Muscle of leg (tissue), 11 donors: ENCODE measurements around the gene ESRRA. TPM values are rescaled to one million over a fixed set of nuclear protein-coding genes. Genes with fewer than 3 reads are reported as not detected.

Experiments
- DNase-seq: peaks from one replicate; pipeline ENCODE4 v3.0.0; 2013
- H3K27ac ChIP-seq: one replicate; pipeline ENCODE4 v1.5.1; 2013; ENCODE audit warnings: mild to moderate bottlenecking, low read length, control low read depth
- H3K27me3 ChIP-seq: one replicate; pipeline ENCODE4 v1.6.1; 2013; ENCODE audit warnings: low read length; ENCODE audit not compliant: control insufficient read depth, insufficient read depth
- H3K36me3 ChIP-seq: one replicate; pipeline ENCODE4 v1.6.1; 2013; ENCODE audit warnings: low read length; ENCODE audit not compliant: control insufficient read depth, insufficient read depth
- H3K4me1 ChIP-seq: one replicate; pipeline ENCODE4 v1.6.1; 2013; ENCODE audit warnings: low read length; ENCODE audit not compliant: control insufficient read depth, insufficient read depth
- H3K4me3 ChIP-seq: one replicate; pipeline ENCODE4 v1.5.1; 2013; ENCODE audit warnings: low read length, control low read depth
- H3K9me3 ChIP-seq: replicated peaks from 2 replicates; pipeline ENCODE4 v1.6.1; 2013; ENCODE audit warnings: low read depth, low read length; ENCODE audit not compliant: control insufficient read depth
- WGBS: methylation state at CpG from one replicate; pipeline ENCODE4 v1.1.5; 2013; ENCODE audit warnings: missing lambda C conversion rate; ENCODE audit not compliant: insufficient coverage; 5-methylcytosine and 5-hydroxymethylcytosine counted together
- polyA plus RNA-seq, 8 donors: library from polyadenylated mRNA; unstranded; fragments of 120-200 nt; gene quantifications; one replicate each; pipeline versions ENCODE4 v1.2.1 to v1.2.3, GENCODE V29; 2013; ENCODE audit warnings: inconsistent platforms in 1 of 8, low replicate concordance in 1 of 8; ENCODE audit not compliant: insufficient read length in 8 of 8, insufficient read depth in 1 of 8
- total RNA-seq: library from RNA; stranded (reverse); fragments of 120-200 nt; gene quantifications from one replicate; pipeline ENCODE4 v1.2.4, GENCODE V29; 2013

ESRRA gene
- total and polyA plus RNA-seq, 9 donors, result 26.1 to 35.9 (median 30.1) TPM

DNA sequence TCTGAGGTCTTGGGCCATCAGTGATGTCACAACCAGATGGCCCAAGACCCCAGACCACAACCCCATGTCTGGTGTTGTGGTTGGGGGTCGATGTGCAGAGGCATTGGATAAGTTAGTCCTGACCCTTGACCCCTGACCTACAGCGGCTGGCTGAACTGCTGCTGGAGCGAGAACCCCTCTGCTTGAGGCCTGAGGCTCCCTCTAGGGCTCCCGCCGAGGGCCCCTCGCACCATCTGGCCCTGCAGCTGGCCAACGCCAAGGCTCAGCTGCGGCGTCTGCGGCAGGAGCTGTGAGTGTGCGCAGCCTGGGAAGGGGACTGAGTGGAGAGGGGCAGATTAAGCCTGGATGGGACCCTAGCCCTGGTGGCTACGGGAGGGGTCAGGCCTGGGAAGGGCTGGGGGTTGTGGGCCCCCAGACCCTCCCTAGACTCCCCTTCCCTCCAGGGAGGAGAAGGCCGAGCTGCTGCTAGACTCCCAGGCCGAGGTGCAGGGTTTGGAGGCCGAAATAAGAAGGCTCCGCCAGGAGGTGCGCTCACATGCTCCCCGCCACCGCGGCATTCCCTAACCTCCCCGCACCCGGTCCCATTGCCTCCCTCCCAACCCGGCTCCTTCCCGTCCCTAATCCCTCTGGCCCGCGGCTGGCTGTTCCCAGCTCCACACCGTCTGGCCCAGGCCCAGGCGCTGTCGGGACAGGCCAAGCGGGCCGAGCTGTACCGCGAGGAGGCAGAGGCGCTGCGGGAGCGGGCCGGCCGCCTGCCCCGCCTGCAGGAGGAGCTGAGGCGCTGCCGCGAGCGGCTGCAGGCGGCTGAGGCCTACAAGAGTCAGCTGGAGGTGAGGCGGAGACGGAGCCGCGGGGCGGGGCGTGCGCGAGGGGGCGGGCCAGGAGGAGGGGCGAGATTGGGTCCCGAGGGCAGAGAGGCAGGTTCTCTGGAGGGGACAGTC, 36.8 kb downstream of the ESRRA start:
- Histone ChIP-seq H3K4me3 (peak overlapping the region; percentile 36), H3K4me1 (peaks cover 36% of the 10 kb centered on the region), H3K9me3 (no peaks in the 10 kb centered on the region), H3K36me3 (no peaks in the 10 kb centered on the region), H3K27ac (peak overlapping the region; percentile 87), H3K27me3 (peaks cover 10% of the 10 kb centered on the region)
- peak; percentile 85 for DNase-seq
- 3% methylated on average over 48 of the region's 55 CpGs for WGBS

DNA sequence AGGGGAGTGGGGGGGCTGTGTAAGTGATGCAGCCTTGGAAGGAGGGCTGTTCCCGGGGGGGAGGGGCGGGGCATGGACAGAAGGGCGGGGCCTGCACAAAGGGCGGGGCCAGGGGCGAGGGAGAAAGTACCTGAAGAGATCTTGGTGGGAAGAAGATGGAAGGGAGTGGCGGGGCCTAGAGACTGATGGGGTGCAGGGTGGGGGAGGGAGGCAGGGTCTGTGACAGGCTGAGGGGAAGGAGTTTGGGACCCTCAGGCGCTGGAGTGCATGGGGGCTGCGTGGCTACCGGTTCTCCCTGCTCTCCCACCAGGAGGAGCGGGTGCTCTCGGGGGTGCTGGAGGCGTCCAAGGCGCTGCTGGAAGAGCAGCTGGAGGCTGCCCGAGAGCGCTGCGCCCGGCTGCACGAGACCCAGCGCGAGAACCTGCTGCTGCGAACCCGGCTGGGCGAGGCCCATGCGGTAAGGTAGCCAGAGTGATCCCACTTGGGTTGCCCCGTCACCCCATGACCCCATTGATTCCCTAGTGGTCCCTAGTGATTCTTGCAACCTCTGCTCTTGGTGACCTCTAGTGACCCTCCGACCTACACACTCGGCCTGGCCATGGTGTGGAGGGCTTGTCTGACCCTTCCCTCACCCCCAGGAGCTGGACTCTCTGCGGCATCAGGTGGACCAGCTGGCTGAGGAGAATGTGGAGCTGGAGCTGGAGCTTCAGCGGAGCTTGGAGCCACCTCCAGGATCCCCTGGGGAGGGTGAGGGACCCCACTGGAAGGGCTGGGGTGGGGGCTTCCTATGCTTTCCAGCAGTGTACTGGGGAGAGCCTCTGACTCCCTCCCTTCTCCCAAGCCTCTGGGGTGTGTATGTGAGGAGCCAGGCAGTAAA, 37.8 kb downstream of the ESRRA start:
- peaks cover 38% of the 10 kb centered on the region for H3K4me1 ChIP-seq
- H3K9me3 ChIP-seq, result no peaks in the 10 kb centered on the region
- no peak for DNase-seq
- H3K27ac ChIP-seq, result no peak overlapping the region
- H3K36me3 ChIP-seq, result no peaks in the 10 kb centered on the region
- H3K27me3 ChIP-seq, result peaks cover 10% of the 10 kb centered on the region
- H3K4me3 ChIP-seq, result no peak overlapping the region
- WGBS, result 40% methylated on average over 14 of the region's 29 CpGs

DNA sequence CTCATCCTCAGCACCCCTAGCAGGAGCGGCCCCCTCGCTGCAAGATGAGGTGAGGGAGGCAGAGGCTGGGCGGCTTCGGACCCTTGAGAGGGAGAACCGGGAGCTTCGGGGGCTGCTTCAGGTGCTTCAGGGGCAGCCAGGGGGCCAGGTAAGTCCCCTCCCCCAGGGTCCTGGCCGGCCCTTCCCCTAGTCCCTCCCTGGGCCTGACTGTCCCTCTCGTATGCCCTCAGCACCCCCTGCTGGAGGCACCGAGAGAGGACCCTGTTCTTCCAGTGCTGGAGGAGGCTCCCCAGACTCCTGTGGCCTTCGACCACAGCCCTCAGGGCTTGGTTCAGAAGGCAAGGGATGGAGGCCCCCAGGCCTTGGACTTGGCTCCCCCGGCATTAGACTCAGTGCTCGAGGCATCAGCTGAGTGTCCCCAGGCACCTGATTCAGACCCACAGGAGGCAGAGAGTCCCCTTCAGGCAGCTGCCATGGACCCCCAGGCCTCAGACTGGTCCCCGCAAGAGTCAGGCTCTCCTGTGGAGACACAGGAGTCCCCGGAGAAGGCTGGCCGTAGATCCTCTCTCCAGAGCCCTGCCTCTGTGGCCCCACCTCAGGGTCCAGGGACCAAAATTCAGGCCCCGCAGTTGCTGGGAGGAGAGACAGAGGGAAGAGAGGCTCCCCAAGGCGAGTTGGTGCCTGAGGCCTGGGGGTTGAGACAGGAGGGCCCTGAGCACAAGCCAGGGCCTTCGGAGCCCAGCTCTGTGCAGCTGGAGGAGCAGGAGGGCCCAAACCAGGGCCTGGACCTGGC, 38.6 kb downstream of the ESRRA start:
- Histone ChIP-seq H3K9me3 (no peaks in the 10 kb centered on the region), H3K4me1 (peaks cover 46% of the 10 kb centered on the region), H3K27ac (peak overlapping the region; percentile 15), H3K4me3 (no peak overlapping the region), H3K27me3 (peaks cover 10% of the 10 kb centered on the region), H3K36me3 (no peaks in the 10 kb centered on the region)
- DNase-seq, result no peak
- 70% methylated on average over 15 of the region's 18 CpGs for WGBS

DNA sequence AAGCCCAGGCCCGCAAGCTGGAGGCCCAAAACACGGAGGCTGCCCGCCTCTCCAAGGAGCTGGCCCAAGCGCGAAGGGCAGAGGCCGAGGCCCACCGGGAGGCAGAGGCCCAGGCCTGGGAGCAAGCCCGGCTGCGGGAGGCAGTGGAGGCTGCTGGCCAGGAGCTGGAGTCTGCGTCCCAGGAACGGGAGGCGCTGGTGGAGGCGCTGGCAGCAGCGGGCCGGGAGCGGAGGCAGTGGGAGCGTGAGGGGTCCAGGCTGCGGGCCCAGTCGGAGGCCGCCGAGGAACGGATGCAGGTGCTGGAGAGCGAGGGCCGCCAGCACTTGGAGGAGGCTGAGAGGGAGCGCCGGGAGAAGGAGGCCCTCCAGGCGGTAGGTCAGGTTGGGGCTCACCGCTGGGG, 39.5 kb downstream of the ESRRA start:
- DNase-seq, result peak; percentile 70
- WGBS, result 46% methylated on average over 28 of the region's 28 CpGs
- H3K9me3 ChIP-seq, result no peaks in the 10 kb centered on the region

DNA sequence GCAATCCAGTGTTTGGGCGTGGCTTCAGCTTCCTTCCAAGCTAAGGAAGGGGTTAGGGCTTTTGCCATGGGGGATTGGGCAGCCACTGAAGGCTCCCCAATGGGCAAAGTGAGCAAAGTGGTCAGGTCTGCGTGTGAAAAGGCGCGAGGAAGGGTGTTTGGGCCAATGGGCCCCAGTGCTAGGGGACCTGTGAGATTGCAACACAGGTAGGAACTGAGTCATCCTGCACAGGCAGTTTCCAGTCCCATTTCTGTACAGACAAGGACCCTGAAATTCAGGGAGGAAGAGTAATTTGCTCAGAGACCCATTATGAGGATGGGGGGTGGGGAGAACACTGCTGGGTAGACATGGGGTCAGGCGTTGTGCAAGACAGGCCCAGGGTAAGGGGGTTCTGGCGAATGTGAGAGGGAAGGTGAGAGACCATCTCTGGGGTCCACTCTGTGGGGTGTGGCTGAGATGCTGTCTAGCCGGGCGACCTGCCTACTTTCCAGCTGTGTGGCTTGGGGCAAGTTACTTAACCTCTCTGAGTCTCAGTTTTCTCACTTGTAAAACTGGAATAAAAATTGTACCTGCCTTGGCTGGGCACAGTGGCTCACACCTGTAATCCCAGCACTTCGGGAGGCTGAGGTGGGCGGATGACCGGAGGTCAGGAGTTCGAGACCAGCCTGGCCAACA, 42.0 kb downstream of the ESRRA start:
- 76% methylated on average over 8 of the region's 12 CpGs for WGBS
- no peaks in the 10 kb centered on the region for H3K27me3 ChIP-seq
- H3K36me3 ChIP-seq, result no peaks in the 10 kb centered on the region
- DNase-seq, result no peak
- H3K4me3 ChIP-seq, result no peak overlapping the region
- H3K9me3 ChIP-seq, result no peaks in the 10 kb centered on the region
- H3K27ac ChIP-seq, result no peak overlapping the region
- H3K4me1 ChIP-seq, result peaks cover 41% of the 10 kb centered on the region

More for the DNA sequence above, 39.5 kb downstream of the ESRRA start:
- Histone ChIP-seq H3K27me3 (peaks cover 10% of the 10 kb centered on the region), H3K27ac (peak overlapping the region; percentile 15), H3K4me3 (no peak overlapping the region), H3K4me1 (peaks cover 49% of the 10 kb centered on the region), H3K36me3 (no peaks in the 10 kb centered on the region)

DNA sequence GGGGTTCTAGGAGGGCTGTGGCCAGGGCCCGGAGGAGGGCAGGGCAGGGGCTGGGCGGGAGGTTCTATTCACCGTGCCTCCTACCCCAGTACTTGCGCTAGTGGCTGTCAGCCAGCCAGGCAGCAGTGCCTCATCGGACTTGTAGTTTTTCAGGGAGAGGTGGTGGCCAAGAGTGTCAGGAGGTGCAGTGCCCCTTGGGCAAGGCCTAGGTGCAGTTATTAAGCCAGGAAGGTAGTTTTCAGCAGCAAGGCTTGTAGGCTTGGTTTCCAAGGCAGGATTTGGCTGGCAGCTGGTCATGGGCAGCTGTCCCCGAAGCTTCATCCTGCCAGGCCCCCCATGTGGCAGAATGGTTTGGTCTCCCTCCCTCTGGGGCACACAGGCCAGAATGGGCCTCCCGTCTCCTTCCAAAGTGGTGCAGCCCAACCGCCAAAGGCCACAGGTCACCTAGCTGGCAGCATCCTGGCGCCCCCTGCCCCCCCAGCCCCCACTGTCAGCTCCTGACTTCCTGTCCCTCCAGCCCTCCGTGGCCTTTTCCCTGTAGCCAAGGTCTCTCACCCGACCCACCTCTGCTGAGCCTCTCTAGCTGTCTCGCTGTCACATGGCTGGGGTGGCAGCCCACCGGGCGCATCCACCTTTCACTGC, 43.2 kb downstream of the ESRRA start:
- 48% methylated on average over 12 of the region's 14 CpGs for WGBS
- Histone ChIP-seq H3K36me3 (no peaks in the 10 kb centered on the region), H3K27ac (no peak overlapping the region), H3K27me3 (no peaks in the 10 kb centered on the region), H3K4me3 (no peak overlapping the region), H3K9me3 (no peaks in the 10 kb centered on the region), H3K4me1 (peaks cover 45% of the 10 kb centered on the region)
- peak; percentile 61 for DNase-seq

DNA sequence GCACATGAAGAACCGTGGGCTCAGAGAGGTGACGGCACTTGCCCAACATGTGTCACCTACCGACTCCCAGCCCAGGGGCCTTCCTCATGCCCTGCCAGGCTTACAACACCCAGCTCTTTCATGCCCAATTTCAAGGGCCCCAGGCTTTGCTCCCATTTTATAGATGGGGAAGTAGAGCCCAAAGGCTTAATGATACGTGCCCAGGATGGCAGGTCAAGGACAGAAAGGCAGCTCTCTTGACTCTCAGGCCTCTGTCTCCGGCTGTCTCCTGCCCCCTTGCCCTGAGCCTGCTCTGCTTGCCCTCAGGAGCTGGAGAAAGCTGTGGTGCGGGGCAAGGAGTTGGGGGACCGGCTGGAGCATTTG, 43.7 kb downstream of the ESRRA start:
- Histone ChIP-seq H3K9me3 (no peaks in the 10 kb centered on the region), H3K27ac (no peak overlapping the region), H3K36me3 (no peaks in the 10 kb centered on the region), H3K4me3 (no peak overlapping the region), H3K27me3 (no peaks in the 10 kb centered on the region), H3K4me1 (peaks cover 45% of the 10 kb centered on the region)
- no peak for DNase-seq
- 77% methylated on average over 5 of the region's 7 CpGs for WGBS

DNA sequence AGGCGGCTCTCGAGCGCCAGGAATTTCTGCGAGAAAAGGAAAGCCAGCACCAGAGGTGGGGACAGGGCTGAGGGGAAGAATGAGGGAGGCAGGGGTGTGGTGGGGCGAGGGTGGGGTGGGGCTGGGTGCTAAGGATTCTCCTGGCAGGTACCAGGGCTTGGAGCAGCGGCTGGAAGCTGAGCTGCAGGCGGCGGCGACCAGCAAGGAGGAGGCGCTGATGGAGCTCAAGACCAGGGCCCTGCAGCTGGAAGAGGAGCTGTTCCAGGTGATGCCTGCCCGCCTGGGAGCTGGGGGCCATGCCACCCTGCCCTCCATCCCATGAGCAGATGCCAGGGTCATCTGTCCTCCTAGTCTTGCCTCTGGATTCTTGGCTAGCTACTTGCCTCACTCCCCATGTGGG, 44.1 kb downstream of the ESRRA start:
- Histone ChIP-seq H3K27ac (no peak overlapping the region), H3K4me1 (peaks cover 46% of the 10 kb centered on the region), H3K27me3 (no peaks in the 10 kb centered on the region), H3K36me3 (no peaks in the 10 kb centered on the region), H3K9me3 (no peaks in the 10 kb centered on the region), H3K4me3 (no peak overlapping the region)
- WGBS, result 74% methylated on average over 11 of the region's 11 CpGs
- DNase-seq, result no peak

DNA sequence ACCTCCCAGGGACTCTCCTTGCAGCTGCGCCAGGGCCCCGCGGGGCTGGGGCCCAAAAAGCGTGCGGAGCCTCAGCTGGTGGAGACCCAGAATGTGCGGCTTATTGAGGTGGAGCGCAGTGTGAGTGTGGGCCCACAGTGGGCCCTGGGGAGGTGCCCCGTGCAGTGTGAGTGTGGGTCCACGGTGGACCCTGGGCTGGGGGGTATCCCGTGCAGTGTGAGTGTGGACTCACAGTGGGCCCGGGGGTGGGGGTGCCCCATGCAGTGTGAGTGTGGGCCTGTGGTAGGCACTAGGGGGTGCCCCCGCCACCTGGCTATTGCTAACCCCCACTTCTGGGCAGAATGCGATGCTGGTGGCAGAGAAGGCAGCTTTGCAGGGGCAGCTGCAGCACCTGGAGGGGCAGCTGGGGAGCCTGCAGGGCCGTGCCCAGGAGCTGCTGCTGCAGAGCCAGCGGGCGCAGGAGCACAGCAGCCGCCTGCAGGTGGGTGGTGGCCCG, 45.9 kb downstream of the ESRRA start:
- DNase-seq, result no peak
- H3K9me3 ChIP-seq, result no peaks in the 10 kb centered on the region
- no peak overlapping the region for H3K4me3 ChIP-seq
- 85% methylated on average over 18 of the region's 18 CpGs for WGBS
- H3K27ac ChIP-seq, result no peak overlapping the region
- no peaks in the 10 kb centered on the region for H3K36me3 ChIP-seq
- H3K27me3 ChIP-seq, result no peaks in the 10 kb centered on the region
- peaks cover 52% of the 10 kb centered on the region for H3K4me1 ChIP-seq
